Keratinocyte (primary cell): ENCODE measurements around the gene EDN2. TPM values are rescaled to one million over a fixed set of nuclear protein-coding genes. Genes with fewer than 3 reads are reported as not detected.

Source experiments
- DNase-seq: peaks from one replicate; pipeline ENCODE4 v3.0.0-alpha.2; 2011; ENCODE audit warnings: low read depth, missing footprints, low spot score
- FAIRE-seq: peaks from 2 replicates; lab custom pipeline; 2011; peaks lifted over from hg19 to GRCh38; lab: Jason Lieb, UNC
- H2AFZ ChIP-seq: 2 replicates; pipeline ENCODE4 v1.6.0; 2012; ENCODE audit warnings: low read length, control low read depth, inconsistent platforms; ENCODE audit not compliant: control insufficient read depth
- H3K27ac ChIP-seq: 2 replicates; pipeline ENCODE4 v1.5.1; 2011; ENCODE audit warnings: low read length; ENCODE audit not compliant: control insufficient read depth, insufficient read depth
- H3K27me3 ChIP-seq: 3 replicates; pipeline ENCODE4 v1.6.0; 2011; ENCODE audit warnings: low read length; ENCODE audit not compliant: control insufficient read depth, insufficient read depth; ENCODE audit errors: extremely low read depth
- H3K36me3 ChIP-seq, 2 experiments: 2 replicates in 1 of 2; 3 replicates in 1 of 2; pipeline ENCODE4 v1.5.1; 2011; ENCODE audit warnings: low read length in 2 of 2, mild to moderate bottlenecking in 1 of 2; ENCODE audit not compliant: control insufficient read depth in 2 of 2, insufficient read depth in 2 of 2; ENCODE audit errors: extremely low read depth in 1 of 2
- H3K4me1 ChIP-seq: 3 replicates; pipeline ENCODE4 v1.5.1; 2011; ENCODE audit warnings: low read length; ENCODE audit not compliant: control insufficient read depth, insufficient read depth; ENCODE audit errors: extremely low read depth
- H3K4me2 ChIP-seq: 3 replicates; pipeline ENCODE4 v1.6.0; 2011; ENCODE audit warnings: low read depth, low read length; ENCODE audit not compliant: control insufficient read depth, insufficient read depth; ENCODE audit errors: extremely low read depth
- H3K4me3 ChIP-seq, 3 experiments: fragments of 200-600 bp in 1 of 3; sonication (generic) in 1 of 3; 2 replicates in 2 of 3; 3 replicates in 1 of 3; pipeline ENCODE4 v1.5.1; 2011 to 2016; ENCODE audit warnings: low read length in 3 of 3, mild to moderate bottlenecking in 3 of 3, control low read depth in 2 of 3, inconsistent platforms in 1 of 3, low read depth in 1 of 3, mixed read lengths in 1 of 3, mixed run types in 1 of 3, moderate library complexity in 1 of 3; ENCODE audit not compliant: control insufficient read depth in 2 of 3, insufficient read depth in 2 of 3; ENCODE audit errors: extremely low read depth in 1 of 3
- H3K79me2 ChIP-seq: 2 replicates; pipeline ENCODE4 v1.6.0; 2012; ENCODE audit warnings: low read length; ENCODE audit not compliant: control insufficient read depth, insufficient read depth
- H3K9ac ChIP-seq: 3 replicates; pipeline ENCODE4 v1.6.0; 2011; ENCODE audit warnings: low read length; ENCODE audit not compliant: control insufficient read depth, insufficient read depth; ENCODE audit errors: extremely low read depth
- H3K9me1 ChIP-seq: 3 replicates; pipeline ENCODE4 v1.6.0; 2011; ENCODE audit warnings: low read length; ENCODE audit not compliant: control insufficient read depth, insufficient read depth; ENCODE audit errors: extremely low read depth
- H3K9me3 ChIP-seq: 2 replicates; pipeline ENCODE4 v1.5.1; 2012; ENCODE audit warnings: low read depth, low read length; ENCODE audit not compliant: control insufficient read depth
- H4K20me1 ChIP-seq: 3 replicates; pipeline ENCODE4 v1.6.0; 2011; ENCODE audit warnings: low read length; ENCODE audit not compliant: control insufficient read depth, insufficient read depth; ENCODE audit errors: extremely low read depth
- EZH2 ChIP-seq: IDR thresholded peaks from one replicate; pipeline ENCODE4 v1.6.1; 2012; ENCODE audit warnings: inconsistent platforms, mild to moderate bottlenecking, low read length, moderate library complexity
- dilution Hi-C: fragments of 300-500 bp; cut with MboI; formaldehyde crosslinking; loops from one replicate; pipeline ENCODE4 v1.7.0; 2020; ENCODE audit warnings: low sequenced_read_pairs; ENCODE audit not compliant: extremely low pct_ligation_motif_present
- polyA plus RNA-seq, 5 experiments: library from polyadenylated mRNA; depleted of rRNA in 3 of 5; stranded (reverse) in 3 of 5; stranded (forward) in 1 of 5; unstranded in 1 of 5; fragments of >200 nt; gene quantifications; 1 replicate in 1 of 5; 2 replicates in 3 of 5; 3 replicates in 1 of 5; pipeline versions ENCODE4 v1.2.1 to v1.2.3, GENCODE V29; 2011 to 2012; ENCODE audit warnings: missing spikeins in 2 of 5, low read depth in 1 of 5, low replicate concordance in 1 of 5
- TF ChIP-seq, protein P1 (sequence below), 3 experiments: IDR thresholded peaks in 1 of 3; conservative IDR thresholded peaks in 1 of 3; optimal IDR thresholded peaks in 1 of 3; 2 replicates in 2 of 3; 3 replicates in 1 of 3; pipeline versions ENCODE3 to v1.5.1; 2011; ENCODE audit warnings: low read length in 3 of 3, mild to moderate bottlenecking in 3 of 3, moderate library complexity in 2 of 3, control low read depth in 1 of 3, inconsistent platforms in 1 of 3; ENCODE audit not compliant: insufficient read depth in 2 of 3; ENCODE audit errors: extremely low read depth in 1 of 3

Gene EDN2
- polyA plus RNA-seq, 1 donor (not counting 4 experiments of a cell fraction or from before 2014, with no cell fraction given) = 0.34 TPM

DNA sequence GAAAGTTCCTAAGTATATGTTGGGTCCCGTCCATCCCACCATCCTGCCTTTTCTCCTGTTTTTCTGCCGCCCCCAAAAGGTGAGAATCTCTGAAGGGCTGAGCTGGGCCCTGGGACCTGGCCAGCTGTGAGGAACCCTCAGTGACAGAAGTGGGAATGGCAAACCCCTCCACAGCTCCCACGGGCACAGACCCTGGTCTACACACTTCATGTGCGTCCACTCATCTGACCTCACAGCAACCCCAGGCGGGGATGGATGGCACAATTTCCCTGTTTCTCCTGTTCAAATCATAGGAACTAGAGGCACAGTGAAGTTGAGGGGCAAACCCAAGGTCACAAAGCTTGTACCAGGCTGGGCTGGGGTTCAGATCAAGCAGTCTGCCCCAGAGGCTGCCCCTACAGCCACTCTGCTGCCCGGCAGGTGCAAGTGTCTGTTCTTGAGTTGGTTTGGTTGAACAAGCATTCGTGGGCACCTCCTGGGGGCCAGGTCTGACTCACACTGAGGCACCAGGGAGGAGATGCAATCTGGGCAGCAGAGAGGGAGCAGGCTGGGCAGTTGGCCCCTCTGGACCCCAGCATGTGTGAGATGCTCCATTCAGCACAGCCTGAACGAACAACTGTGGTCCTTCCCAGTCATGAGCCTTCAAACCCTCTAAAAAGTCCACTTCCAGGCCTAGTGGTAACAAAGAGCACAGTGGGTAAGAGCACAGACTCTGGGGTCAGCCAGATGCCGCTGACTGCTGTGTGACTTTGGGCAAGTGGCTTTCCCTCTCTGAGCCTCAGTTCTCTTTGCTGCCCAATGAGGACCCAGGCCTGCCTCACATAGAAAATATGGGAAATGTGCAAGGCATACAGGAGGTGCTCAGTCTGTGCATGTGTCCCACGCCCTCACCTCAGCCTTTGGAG lies 4.0 kb downstream of the EDN2 start:
- no peaks in the 10 kb centered on the region for H3K27me3 ChIP-seq
- H3K9me1 ChIP-seq = no peaks in the 10 kb centered on the region
- no peaks in the 10 kb centered on the region for H3K36me3 ChIP-seq
- H3K4me1 ChIP-seq = peaks cover 40% of the 10 kb centered on the region
- DNase-seq (no peak), FAIRE-seq (no peak)
- no peaks in the 10 kb centered on the region for H4K20me1 ChIP-seq
- H3K9me3 ChIP-seq = no peaks in the 10 kb centered on the region
- H3K4me2 ChIP-seq = no peak overlapping the region
- no peak for TF ChIP-seq EZH2
- TF ChIP-seq, protein P1, sequence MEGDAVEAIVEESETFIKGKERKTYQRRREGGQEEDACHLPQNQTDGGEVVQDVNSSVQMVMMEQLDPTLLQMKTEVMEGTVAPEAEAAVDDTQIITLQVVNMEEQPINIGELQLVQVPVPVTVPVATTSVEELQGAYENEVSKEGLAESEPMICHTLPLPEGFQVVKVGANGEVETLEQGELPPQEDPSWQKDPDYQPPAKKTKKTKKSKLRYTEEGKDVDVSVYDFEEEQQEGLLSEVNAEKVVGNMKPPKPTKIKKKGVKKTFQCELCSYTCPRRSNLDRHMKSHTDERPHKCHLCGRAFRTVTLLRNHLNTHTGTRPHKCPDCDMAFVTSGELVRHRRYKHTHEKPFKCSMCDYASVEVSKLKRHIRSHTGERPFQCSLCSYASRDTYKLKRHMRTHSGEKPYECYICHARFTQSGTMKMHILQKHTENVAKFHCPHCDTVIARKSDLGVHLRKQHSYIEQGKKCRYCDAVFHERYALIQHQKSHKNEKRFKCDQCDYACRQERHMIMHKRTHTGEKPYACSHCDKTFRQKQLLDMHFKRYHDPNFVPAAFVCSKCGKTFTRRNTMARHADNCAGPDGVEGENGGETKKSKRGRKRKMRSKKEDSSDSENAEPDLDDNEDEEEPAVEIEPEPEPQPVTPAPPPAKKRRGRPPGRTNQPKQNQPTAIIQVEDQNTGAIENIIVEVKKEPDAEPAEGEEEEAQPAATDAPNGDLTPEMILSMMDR (optimal IDR thresholded peaks at IDR 0.05 in 1 of 3, IDR thresholded peaks at IDR 0.05 in 1 of 3, conservative IDR thresholded peaks at IDR 0.05 in 1 of 3; ENCODE audit: extremely low read depth in 1 of 3, insufficient read depth in 2 of 3, low read length in 3 of 3) = no peak
- no peak overlapping the region for H3K9ac ChIP-seq
- dilution Hi-C loops = no loop called here
- H3K79me2 ChIP-seq = no peaks in the 10 kb centered on the region
- H2AFZ ChIP-seq = no peak overlapping the region
- H3K4me3 ChIP-seq = no peak overlapping the region
- no peak overlapping the region for H3K27ac ChIP-seq

- Histone ChIP-seq H3K79me2 (no peaks in the 10 kb centered on the region), H3K4me3 (no peak overlapping the region), H3K4me1 (peaks cover 40% of the 10 kb centered on the region), H4K20me1 (no peaks in the 10 kb centered on the region), H3K36me3 (no peaks in the 10 kb centered on the region), H3K9ac (no peak overlapping the region), H3K27ac (no peak overlapping the region), H3K27me3 (no peaks in the 10 kb centered on the region), H2AFZ (no peak overlapping the region), H3K9me1 (no peaks in the 10 kb centered on the region), H3K4me2 (no peak overlapping the region), H3K9me3 (no peaks in the 10 kb centered on the region)
- TF ChIP-seq EZH2 = no peak
- TF ChIP-seq, protein P1 (optimal IDR thresholded peaks at IDR 0.05 in 1 of 3, IDR thresholded peaks at IDR 0.05 in 1 of 3, conservative IDR thresholded peaks at IDR 0.05 in 1 of 3; ENCODE audit: extremely low read depth in 1 of 3, insufficient read depth in 2 of 3, low read length in 3 of 3) = no peak
- DNase-seq (no peak), FAIRE-seq (no peak)
- dilution Hi-C loops = no loop called here
Measured at GRCh38 chr1:41479808-41480160, 4.7 kb downstream of the EDN2 start.
